ENCODE data around the gene PIM1.
"Not testable (repeated sequence)": the region's sequence is repeated elsewhere in the genome, so short reads cannot be mapped to it uniquely, and the experiment has no call there.

The PIM1 gene

DNA sequence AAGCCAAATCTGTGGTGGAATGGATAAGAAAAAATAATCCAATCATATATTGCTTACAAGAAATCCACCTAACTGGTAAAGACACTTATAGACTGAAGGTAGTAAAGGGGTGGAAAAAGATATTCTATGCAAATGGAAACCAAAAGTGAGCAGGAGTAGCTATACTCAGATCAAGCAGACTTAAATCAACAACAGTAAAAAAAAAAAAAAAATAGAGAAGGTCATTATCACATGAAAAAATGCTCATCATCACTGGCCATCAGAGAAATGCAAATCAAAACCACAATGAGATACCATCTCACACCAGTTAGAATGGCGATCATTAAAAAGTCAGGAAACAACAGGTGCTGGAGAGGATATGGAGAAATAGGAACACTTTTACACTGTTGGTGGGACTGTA is 24.9 kb downstream of the PIM1 start:
- DNase-seq: not testable (repeated sequence)

DNA sequence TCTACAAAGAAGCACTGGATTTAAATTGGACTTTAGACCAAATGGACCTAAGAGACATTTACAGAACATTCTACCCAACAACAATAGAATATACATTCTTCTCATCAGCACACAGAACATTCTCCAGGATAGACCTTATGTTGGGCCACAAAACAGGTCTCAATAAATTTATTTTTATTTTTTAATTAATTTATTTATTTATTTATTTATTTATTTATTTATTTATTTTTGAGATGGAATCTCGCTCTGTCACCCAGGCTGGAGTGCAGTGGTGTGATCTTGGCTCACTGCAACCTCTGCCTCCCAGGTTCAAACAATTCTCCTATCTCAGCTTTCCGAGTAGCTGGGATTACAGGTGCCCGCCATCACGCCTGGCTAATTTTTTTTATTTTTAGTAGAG is 26.5 kb downstream of the PIM1 start:
- DNase-seq: not testable (repeated sequence)

DNA sequence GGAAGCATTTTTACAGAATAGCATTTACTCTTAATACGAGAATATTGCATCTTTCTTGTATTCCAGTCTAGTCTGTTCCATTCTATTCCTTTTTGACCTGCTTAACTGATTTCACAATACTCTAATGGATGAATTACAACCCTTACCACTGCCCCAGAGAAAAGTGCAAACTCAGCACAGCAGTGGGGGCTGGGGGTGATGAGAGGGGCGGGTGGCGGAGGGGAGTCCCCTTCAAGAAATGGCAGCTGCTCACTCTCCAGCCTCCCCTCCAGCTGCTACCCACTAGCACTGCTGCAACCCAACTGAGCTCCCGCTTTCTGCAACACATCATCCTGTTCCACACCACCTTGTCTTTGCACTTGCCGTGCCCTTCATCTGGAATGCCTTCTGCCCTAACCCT is 30.1 kb downstream of the PIM1 start:
- no peak for DNase-seq

DNA sequence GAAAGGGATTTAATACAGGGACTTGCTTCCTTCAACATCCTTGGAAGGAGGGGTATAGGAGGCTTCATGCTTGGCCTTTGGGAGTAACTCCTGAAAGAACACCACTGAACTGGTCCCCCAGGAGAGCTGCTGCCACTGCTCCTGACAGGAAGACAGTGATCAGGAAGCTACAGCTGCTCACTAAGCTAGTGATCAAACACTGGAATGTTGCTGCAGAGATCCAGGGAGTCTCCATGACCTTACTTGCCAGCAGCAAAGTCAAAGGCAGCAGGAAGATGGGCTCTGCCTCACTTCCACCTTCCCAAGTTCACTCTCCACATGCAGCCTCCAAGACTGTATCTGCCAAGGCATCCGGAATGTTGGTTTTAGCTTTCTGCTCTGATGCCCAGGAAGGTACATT is 31.8 kb downstream of the PIM1 start:
- no peak for DNase-seq

DNA sequence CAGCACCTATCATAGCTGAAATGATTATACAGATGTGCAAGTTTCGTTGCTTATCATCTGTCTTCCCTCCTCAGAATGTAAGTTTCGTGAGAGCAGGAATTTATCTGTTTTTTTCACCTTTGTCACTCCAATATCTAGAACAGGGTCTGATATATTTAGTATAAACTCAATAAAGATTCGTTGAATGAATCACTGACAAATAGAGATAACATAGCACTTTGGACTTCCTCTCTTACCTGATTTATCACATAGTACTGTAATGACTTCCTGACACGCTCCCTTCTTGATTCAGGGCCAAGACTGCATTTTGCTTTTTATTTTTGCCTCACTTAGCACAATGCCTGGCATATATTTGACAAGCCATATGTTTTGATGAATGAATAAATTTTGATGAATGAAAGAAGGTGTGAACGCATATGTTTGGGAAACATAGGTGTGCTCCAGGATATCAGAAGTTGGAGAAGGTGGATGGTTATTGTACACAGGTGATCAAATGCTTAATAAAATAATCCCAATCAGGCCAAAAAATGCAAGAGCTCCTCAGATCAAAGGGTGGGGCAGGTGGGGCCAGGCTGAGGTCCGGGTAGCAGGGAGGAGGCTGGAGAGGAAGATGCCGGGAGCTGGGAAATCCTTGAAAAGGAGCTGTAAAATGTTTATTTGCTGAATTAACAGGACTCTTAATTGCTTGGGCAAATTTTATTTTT is 33.0 kb downstream of the PIM1 start:
- DNase-seq: no peak

DNA sequence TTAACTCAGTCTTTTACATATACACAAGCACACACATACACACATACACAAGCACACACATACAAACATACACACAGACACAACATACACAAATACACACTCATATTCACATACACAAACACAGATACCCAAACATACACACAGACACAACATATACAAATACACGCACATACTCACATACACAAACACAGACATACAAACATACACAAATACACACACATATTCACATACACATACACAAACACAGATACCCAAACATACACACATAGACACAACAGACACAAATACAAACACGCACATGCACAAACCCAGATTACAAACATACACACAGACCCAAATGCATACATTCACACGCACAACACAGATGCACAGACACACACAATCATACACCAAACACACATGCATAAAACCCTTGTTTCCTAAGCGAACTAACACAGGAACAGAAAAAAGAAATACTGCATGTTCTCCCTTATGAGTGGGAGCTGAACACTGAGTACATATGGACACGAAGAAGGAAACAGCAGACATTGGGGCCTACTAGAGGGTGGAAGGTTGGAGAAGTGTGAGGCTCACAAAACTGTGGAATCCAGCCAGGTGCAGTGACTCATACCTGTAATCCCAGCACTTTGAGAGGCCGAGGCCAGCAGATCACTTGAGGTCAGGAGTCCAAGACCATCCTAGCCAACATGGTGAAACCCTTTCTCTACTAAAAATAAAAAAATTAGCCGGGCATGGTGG is 34.2 kb downstream of the PIM1 start:
- peak; percentile 88 for DNase-seq

DNA sequence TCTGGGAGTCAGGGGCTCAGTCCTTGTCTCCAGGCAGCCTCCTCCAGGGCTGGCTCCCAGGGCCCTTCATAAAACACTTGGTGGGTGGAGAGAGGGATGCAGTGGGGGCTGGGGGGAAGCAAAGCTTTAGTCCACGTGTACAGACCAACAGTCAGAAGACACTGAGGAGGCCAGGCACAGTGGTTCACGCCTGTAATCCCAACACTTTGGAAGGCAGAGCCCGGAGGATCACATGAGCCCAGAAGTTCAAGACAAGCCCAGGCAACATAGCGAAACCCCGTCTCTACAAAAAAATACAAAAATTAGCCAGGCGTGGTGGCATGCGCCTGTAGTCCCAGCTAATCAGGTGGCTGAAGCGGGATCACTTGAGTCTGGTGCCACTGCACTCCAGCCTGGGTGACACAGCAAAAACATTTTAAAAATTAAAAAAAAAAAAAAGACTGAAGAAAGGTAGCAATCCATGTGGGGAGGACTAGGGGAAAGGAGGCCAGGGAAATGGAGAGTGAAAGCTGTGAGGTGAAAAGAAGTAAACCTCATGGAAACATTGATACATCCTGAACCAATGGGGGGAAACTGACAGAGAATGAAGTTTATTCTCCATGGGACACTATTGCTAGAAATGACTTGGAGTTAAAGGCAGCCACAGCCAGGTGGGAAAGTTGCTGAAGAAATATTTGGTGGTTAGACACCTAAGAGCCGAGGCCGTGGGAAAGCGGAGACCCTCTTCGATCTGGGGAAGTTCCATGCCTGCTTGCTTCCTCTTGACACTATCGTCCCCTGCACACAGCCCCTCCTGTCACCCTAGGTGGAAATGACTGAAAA is 35.4 kb downstream of the PIM1 start:
- DNase-seq: peak; percentile 19

DNA sequence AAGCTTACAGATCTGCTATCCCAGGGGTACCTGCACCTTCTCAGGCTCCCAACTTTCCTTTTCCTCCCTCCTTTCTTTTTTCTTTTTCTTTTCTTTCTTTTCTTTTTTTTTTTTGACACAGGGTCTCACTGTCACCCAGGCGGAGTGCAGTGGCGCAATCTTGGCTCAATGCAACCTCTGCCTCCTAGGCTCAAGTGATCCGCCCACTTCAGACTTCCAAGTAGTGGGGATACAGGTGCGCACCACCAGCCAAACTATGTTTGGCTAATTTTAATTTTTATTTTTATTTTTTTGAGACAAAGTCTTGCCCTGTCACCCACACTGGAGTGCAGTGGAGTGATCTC is 36.0 kb downstream of the PIM1 start:
- DNase-seq: no peak

DNA sequence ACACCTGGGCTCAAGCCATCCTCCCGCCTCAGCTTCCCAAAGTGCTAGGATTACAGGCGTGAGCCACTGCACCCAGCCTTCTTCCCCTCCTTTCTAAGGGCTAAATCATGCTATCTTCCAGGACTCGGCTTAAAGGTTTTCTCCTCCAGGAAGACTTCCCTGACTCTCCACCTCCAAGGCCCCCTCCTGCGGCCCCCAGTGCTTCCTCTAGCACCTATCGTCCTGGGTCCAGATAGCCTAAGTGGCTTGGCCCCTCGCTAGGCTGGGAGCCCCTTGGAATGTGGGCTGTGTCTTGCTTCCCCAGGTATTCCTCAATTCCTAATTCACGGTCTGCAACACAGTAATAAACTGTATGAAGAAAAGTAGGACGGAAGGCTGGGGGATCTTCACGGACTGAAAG is 36.7 kb downstream of the PIM1 start:
- DNase-seq: no peak

DNA sequence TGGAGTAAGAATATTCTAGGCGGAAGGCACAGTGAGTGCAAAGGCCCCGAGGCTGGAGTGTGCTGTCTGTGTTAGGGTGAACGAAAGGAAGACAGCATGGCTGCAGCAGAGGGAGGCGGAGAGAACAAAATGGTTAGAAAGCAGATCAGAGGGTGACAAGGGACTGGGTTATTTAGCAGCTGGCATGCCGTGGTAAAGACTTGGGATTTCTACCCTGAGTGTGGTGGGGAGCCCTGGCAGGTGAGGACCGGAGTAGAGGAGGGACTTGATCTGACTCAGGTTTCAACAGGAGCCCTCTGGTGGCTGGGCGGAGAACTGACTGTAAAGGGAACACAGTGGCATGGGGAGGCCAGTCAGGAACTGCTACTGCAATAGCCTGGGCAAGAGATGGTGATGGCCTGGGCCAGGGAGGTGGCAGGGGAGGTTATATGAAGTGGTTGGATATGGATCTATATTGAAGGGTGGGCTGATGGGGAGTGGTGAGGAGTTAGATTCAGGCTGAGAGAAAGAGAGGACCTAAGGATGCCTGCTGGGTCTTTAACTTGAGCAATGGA is 38.0 kb downstream of the PIM1 start:
- DNase-seq: peak; percentile 81

DNA sequence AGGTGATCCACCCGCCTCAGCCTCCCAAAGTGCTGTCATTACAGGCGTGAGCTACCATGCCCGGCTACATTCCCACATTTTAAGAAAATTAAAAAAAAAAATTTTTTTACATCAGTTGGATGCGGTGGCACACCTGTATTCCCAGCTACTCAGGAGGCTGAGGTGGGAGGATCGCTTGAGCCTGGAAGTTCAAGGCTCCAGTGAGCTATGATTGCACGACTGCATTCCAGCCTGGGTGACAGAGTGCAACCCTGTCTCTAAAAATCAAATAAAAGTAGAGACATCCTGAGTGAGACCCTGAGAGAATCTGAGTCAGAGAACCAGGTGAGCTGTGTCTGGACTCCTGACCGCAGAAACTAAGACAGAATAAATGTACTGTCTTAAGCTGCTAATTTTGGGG is 38.8 kb downstream of the PIM1 start:
- no peak for DNase-seq

DNA sequence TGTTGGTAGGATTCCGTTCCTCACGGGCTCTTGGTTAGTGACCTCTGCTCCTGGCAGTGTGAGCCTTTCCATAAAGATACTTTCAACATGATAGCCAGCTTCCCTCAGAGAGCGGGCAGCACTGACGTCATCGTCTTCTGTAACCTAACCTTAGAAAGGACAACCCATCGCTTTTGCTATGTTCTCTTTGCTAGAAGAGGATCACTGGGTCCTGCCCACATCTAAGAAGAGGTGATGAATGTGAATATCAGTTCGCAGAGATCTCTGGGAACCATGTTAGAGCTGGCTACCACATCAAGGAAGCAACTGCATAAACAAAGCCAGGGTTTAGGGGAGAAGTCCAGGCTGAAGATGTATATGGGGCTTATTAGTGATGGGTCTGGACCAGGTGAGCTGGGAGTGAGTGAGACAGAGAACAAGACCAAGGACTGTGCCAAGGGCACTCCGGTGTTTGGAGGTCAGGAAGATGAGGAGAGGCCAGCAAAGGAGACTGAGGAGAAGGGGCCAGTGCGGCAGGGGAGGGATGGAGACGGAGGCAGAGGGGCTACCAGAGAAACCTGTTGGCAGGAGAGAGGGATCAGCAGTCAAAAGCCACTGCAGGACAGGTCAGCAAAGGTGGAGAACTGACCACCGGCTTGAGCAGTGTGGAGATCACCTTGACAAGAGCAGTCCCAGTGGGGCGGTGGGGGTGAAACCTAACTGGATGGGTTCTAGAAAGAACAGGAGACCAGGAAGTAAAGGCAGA is 39.7 kb downstream of the PIM1 start:
- no peak for DNase-seq

DNA sequence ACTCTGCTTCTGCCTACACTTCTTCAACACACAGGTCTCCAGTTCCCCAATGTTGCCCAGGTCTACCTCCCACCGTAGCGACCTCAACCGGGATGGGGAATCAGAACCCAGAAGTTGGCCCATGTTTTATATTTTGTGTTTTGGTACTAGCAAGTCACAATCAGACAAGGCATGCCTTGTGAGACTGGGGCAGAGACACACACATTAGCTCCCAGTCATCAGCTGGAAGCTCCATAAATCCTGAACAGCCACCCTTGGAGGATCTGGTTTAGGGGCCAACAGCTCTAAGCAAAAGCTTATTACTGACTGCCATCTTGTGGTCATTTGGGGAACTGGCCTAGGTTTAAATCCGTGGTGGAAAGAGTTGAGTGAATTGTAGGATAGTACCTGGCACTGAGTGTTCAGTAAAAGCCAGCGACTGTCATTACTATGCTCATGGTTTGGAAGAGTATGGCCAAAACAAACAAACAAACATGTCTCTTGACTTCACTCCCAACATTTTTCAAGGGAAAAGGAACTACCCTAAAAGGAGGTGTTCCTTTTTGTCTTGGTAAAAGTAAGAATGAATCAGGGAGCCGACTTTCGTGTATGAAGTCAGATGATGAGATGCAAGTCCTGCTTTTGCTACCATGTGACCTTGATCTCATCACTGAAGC is 40.5 kb downstream of the PIM1 start:
- peak; percentile 86 for DNase-seq

DNA sequence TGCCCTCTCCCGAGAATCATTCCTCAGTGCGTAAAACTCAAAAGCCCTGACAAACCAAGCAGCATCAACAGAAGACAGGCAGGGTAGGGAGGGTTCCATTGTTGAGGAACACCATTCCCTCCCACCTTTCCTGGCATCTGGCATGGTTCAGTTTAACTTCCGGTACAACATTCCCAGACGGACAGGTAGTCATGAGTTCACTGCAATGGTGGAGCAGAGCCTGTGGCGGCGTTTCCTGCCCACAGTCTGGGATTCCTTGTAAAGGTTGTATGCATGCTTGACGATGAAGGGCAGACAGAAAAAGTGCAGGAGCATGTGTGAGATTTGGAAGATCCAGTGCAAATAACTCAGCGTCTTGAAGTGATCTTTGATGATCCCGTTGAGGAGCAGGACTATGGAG is 42.3 kb downstream of the PIM1 start:
- no peak for DNase-seq

DNA sequence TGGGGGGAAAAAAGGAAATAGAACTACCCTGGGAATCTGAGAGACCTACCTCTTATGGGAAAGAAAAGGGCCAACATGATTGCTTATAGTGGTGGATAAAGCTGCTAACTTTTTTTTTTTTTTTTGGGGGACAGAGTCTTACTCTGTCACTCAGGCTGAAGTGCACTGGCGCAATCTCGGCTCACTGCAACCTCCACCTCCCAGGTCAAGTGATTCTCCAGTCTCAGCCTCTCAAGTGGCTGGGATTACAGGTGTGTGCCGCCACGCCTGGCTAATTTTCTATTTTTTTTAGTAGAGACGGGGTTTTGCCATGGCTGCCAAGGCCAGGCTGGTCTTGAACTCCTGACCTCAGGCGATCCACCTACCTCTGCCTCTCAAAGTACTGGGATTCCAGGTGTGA is 48.1 kb downstream of the PIM1 start:
- peak; percentile 45 for DNase-seq

DNA sequence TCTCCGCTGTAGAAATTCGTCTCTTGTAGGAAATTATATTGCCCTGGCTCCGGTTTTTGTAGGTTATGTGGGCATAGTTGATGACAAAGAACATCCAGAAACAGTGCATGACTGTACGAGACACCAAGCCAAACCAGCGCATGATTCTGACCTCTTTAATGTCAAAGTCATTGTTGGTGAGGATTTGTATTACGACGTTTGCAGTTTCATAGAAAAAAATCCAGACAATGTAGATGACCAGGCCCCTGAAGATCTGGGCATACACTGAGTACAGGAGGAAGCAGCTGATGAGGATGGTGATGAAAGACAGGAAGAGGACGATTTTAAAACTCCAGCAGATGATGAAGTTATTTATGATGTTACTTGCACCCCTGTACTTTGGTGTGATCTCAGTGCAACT is 48.6 kb downstream of the PIM1 start:
- DNase-seq: no peak

DNA sequence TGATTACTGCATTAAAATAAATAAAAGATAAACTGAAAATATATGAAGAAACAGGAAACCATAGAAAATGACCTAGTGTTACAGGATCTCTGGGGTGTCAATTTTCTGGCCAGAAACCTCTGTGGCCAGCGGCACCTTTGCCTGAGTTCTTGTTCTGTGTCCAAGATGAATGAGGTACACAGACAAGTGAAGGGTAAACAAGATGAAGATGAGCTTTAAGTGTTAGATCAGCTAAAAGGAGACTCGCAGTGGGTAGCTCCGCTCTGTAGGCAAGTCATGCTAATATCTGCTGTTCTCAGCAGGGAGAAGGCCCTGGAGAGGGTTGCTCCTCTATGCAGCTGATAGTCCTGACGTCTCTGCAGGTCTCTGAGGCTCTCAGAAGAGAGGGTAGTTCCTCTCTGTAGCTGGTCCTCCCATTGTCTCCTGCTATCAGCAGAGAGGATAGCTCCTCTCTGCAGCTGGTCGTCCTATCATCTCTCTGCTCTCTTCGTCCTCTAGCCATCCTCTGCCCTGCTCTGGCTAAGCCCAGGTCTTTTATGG is 51.7 kb downstream of the PIM1 start:
- no peak for DNase-seq

DNA sequence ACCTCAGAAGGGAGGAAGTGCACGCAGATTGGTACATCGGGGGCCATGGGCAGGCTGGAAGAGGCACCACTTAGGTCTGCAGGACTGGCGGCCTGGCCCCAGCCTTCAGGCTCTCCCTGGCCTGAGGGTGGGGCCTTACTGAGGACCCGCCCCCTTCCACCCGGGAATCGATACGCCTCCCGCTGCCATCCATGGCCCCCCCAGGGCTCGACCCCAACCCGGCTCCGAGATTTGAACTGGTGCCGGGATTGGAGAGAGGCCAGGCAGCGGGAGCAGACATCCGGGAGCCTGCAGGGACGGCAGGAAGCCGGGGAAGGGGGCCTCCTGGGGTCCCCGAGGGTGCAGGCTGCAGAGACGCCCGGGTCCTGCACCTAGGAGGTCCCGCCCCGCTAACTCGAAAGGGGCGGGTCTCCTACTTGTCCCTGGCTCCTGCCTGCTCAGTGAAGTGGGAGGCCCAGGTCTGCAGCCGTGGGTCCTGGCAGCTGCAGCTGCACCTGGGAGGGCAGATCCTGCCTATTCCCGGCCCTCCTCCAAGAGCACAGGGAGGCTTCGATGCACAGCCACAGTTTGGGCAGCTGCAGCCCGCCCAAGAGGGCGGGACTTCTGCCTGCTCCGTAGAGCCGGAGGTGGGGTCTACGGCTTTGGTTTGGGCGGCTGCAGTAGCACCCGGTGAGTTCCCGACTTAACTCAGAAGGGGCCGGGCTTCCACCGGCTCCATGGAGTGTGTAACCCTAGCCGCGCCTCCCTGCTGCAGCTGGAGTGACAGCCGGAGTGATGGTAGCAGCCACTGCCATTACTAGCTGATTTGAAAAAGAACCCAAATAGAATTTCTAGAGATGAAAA is 52.4 kb downstream of the PIM1 start:
- peak; percentile 99 for DNase-seq

DNA sequence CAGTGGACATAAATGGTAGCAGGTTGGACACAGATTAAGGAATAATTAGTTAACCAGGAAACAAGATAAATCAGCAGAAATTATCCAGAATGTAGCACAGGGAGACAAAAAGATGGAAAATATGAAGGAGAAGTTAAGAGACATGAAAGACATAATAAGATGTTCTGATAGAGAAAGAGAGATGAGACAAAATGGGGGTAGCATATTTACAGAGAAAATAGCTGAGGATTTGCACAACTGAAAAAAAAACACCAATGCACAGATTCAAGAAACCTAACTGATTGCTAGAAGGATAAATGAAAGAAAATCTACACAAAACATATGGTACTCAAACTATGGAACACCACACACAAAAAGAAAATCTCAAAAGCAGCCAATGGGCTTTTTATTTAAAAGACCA is 53.0 kb downstream of the PIM1 start:
- no peak for DNase-seq

All from DMS53 (cell line).